HepG2 (cell line): ENCODE data around the gene SF3B6. TPM values are rescaled to one million over a fixed set of nuclear protein-coding genes. Genes with fewer than 3 reads are reported as not detected.

Experiments used
- ARNT2 ChIP-seq: sonication (generic); formaldehyde crosslinking; IDR thresholded peaks from 2 replicates; pipeline ENCODE4 v1.8.0; 2022; ENCODE audit warnings: mild to moderate bottlenecking, low read depth, missing genetic modification reagents, moderate library complexity
- CHD2 ChIP-seq: IDR thresholded peaks from 2 replicates; pipeline ENCODE4 v1.6.1; 2011; ENCODE audit warnings: low read depth, low read length, improper control_type of control experiment
- CHD4 ChIP-seq: fragments of 200-600 bp; sonication (generic); IDR thresholded peaks from 2 replicates; pipeline ENCODE4 v1.7.0; 2017; ENCODE audit warnings: mild to moderate bottlenecking, low read length, borderline replicate concordance
- RFXANK ChIP-seq: IDR thresholded peaks from 2 replicates; pipeline ENCODE4 v1.6.1; 2016
- SP4 ChIP-seq: sonication (generic); formaldehyde crosslinking; IDR thresholded peaks from 2 replicates; pipeline ENCODE4 v1.8.1; 2023; ENCODE audit warnings: mild to moderate bottlenecking, missing genetic modification reagents
- STAG1 ChIP-seq: sonication (generic); formaldehyde crosslinking; IDR thresholded peaks from 2 replicates; pipeline ENCODE4 v1.4.0; 2020; ENCODE audit warnings: missing genetic modification reagents
- TAF1 ChIP-seq: sonication (generic); formaldehyde crosslinking; IDR thresholded peaks from 2 replicates; pipeline ENCODE4 v1.4.0; 2020; ENCODE audit warnings: missing genetic modification reagents
- ZEB1 ChIP-seq: IDR thresholded peaks from 2 replicates; pipeline ENCODE4 v1.6.1; 2012; ENCODE audit warnings: mild to moderate bottlenecking, low read depth, inconsistent platforms; ENCODE audit not compliant: insufficient replicate concordance
- ZNF205 ChIP-seq: IDR thresholded peaks from 2 replicates; pipeline ENCODE4 v1.6.1; 2018; ENCODE audit warnings: missing biosample characterization, missing genetic modification reagents
- ZNF589 ChIP-seq: sonication (generic); formaldehyde crosslinking; conservative IDR thresholded peaks from 2 replicates; pipeline ENCODE4 v1.8.0; 2022; ENCODE audit warnings: mild to moderate bottlenecking, moderate library complexity, missing genetic modification reagents
- ZNF891 ChIP-seq: sonication (generic); formaldehyde crosslinking; IDR thresholded peaks from 2 replicates; pipeline ENCODE4 v1.5.0; 2020; ENCODE audit warnings: mild to moderate bottlenecking, missing genetic modification reagents
- ZSCAN20 ChIP-seq: sonication (generic); formaldehyde crosslinking; IDR thresholded peaks from 2 replicates; pipeline ENCODE4 v1.4.0; 2020; ENCODE audit warnings: missing genetic modification reagents, mild to moderate bottlenecking, borderline replicate concordance
- polyA plus RNA-seq, 8 experiments: library from polyadenylated mRNA; depleted of rRNA in 3 of 8; stranded (reverse) in 7 of 8; unstranded in 1 of 8; fragments of >200 nt; fragmentation: Illumina TruSeq in 4 of 8; extraction: Trizol in 4 of 8; gene quantifications; 2 replicates each; pipeline versions ENCODE4 v1.2.1 to v1.2.3, GENCODE V29; 2011 to 2016; ENCODE audit warnings: low read depth in 4 of 8, missing spikeins in 1 of 8, mixed read lengths in 1 of 8; ENCODE audit not compliant: insufficient read depth in 1 of 8
- total RNA-seq, 5 experiments: library from RNA; depleted of rRNA; stranded (reverse); fragments of >200 nt; fragmentation: Illumina TruSeq; extraction: Trizol; gene quantifications; 2 replicates each; pipeline ENCODE4 v1.2.3, GENCODE V29; 2016; ENCODE audit warnings: low read depth in 1 of 5
- TF ChIP-seq, protein P1 (sequence below): sonication (generic); formaldehyde crosslinking; IDR thresholded peaks from 2 replicates; pipeline ENCODE4 v1.8.1; 2022; ENCODE audit warnings: low read depth, mild to moderate bottlenecking, missing genetic modification reagents
- TF ChIP-seq, protein P2 (sequence below): sonication (generic); formaldehyde crosslinking; IDR thresholded peaks from 2 replicates; pipeline ENCODE4 v1.5.1; 2020; ENCODE audit warnings: mild to moderate bottlenecking, missing genetic modification reagents, borderline replicate concordance
- TF ChIP-seq, protein P3 (sequence below): sonication (generic); formaldehyde crosslinking; IDR thresholded peaks from 2 replicates; pipeline ENCODE4 v1.4.0; 2020; ENCODE audit warnings: missing genetic modification reagents
- TF ChIP-seq, protein P4 (sequence below): IDR thresholded peaks from 2 replicates; pipeline ENCODE4 v1.6.1; 2018; ENCODE audit warnings: missing genetic modification reagents, mild to moderate bottlenecking, missing compliant biosample characterization
- TF ChIP-seq, protein P5 (sequence below): sonication (generic); formaldehyde crosslinking; IDR thresholded peaks from 2 replicates; pipeline ENCODE4 v1.4.0; 2020; ENCODE audit warnings: missing genetic modification reagents, borderline replicate concordance

Gene SF3B6
- total and polyA plus RNA-seq, 2 of the 13 experiments (the other 11 are each of a cell fraction or from before 2014, with no cell fraction given): 177 to 182 TPM

DNA sequence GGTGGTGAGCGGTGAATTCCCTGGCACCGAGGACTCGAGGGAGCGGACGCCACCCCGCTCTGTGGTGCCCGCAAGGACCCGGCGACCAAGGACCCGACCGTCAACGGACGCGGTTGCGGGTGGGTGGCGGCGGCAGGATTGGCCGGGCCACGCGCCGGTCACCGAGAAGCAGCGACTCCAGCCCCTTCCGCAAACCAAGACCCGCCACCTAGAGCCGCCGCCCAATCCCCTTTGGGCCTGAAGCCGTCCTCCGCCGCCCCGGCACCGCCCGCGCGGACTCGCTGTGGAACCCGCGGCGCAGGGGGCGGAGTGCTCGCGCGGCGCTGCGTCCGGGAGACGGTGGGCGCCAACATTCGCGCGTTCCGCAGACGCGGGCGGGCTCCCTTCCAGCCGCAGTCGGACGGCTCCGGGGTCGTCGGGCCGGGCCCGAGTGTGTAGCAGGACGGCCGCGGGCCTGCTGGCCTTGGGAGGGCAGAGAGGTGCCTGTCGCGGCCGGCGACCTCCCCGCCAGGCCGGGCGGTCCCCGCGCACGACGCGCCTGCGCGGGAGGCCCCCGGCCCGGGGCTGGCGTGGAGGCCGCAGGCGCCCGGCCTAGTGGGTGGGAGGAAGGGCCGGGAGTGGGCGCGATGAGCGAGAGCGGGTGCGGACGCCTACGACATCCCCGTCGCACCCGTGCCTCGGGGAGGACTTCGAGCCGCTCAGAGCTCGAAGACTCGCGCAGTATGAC is 47.2 kb upstream of the SF3B6 start, which contains the start of the genes FAM228B and PFN4 (continued):
- TF ChIP-seq, protein P1, sequence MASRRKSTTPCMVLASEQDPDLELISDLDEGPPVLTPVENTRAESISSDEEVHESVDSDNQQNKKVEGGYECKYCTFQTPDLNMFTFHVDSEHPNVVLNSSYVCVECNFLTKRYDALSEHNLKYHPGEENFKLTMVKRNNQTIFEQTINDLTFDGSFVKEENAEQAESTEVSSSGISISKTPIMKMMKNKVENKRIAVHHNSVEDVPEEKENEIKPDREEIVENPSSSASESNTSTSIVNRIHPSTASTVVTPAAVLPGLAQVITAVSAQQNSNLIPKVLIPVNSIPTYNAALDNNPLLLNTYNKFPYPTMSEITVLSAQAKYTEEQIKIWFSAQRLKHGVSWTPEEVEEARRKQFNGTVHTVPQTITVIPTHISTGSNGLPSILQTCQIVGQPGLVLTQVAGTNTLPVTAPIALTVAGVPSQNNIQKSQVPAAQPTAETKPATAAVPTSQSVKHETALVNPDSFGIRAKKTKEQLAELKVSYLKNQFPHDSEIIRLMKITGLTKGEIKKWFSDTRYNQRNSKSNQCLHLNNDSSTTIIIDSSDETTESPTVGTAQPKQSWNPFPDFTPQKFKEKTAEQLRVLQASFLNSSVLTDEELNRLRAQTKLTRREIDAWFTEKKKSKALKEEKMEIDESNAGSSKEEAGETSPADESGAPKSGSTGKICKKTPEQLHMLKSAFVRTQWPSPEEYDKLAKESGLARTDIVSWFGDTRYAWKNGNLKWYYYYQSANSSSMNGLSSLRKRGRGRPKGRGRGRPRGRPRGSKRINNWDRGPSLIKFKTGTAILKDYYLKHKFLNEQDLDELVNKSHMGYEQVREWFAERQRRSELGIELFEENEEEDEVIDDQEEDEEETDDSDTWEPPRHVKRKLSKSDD: peak; percentile 73
- TF ChIP-seq ARNT2 (CRISPR knock-in tag) (peak; percentile 88), SP4 (no peak), TAF1 (CRISPR knock-in tag) (peak; percentile 73), ZEB1 (no peak), STAG1 (CRISPR knock-in tag) (no peak; the same call in 1 of the 2 replicates), ZSCAN20 (CRISPR knock-in tag) (peak; percentile 41; the same call in 1 of the 2 replicates), RFXANK (no peak), CHD2 (no peak; the same call in 1 of the 2 replicates), ZNF891 (CRISPR knock-in tag) (peak; percentile 74), ZNF589 (0 out of 2 replicates have a peak, but pooled peaks have one; percentile 59), ZNF205 (CRISPR knock-in tag) (no peak; the same call in 1 of the 2 replicates), CHD4 (no peak)
- TF ChIP-seq, protein P2, sequence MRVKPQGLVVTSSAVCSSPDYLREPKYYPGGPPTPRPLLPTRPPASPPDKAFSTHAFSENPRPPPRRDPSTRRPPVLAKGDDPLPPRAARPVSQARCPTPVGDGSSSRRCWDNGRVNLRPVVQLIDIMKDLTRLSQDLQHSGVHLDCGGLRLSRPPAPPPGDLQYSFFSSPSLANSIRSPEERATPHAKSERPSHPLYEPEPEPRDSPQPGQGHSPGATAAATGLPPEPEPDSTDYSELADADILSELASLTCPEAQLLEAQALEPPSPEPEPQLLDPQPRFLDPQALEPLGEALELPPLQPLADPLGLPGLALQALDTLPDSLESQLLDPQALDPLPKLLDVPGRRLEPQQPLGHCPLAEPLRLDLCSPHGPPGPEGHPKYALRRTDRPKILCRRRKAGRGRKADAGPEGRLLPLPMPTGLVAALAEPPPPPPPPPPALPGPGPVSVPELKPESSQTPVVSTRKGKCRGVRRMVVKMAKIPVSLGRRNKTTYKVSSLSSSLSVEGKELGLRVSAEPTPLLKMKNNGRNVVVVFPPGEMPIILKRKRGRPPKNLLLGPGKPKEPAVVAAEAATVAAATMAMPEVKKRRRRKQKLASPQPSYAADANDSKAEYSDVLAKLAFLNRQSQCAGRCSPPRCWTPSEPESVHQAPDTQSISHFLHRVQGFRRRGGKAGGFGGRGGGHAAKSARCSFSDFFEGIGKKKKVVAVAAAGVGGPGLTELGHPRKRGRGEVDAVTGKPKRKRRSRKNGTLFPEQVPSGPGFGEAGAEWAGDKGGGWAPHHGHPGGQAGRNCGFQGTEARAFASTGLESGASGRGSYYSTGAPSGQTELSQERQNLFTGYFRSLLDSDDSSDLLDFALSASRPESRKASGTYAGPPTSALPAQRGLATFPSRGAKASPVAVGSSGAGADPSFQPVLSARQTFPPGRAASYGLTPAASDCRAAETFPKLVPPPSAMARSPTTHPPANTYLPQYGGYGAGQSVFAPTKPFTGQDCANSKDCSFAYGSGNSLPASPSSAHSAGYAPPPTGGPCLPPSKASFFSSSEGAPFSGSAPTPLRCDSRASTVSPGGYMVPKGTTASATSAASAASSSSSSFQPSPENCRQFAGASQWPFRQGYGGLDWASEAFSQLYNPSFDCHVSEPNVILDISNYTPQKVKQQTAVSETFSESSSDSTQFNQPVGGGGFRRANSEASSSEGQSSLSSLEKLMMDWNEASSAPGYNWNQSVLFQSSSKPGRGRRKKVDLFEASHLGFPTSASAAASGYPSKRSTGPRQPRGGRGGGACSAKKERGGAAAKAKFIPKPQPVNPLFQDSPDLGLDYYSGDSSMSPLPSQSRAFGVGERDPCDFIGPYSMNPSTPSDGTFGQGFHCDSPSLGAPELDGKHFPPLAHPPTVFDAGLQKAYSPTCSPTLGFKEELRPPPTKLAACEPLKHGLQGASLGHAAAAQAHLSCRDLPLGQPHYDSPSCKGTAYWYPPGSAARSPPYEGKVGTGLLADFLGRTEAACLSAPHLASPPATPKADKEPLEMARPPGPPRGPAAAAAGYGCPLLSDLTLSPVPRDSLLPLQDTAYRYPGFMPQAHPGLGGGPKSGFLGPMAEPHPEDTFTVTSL (CRISPR knock-in tag): no peak
- TF ChIP-seq, protein P3, sequence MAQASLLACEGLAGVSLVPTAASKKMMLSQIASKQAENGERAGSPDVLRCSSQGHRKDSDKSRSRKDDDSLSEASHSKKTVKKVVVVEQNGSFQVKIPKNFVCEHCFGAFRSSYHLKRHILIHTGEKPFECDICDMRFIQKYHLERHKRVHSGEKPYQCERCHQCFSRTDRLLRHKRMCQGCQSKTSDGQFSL: 0 out of 2 replicates have a peak, but pooled peaks have one; percentile 14
- TF ChIP-seq, protein P4, sequence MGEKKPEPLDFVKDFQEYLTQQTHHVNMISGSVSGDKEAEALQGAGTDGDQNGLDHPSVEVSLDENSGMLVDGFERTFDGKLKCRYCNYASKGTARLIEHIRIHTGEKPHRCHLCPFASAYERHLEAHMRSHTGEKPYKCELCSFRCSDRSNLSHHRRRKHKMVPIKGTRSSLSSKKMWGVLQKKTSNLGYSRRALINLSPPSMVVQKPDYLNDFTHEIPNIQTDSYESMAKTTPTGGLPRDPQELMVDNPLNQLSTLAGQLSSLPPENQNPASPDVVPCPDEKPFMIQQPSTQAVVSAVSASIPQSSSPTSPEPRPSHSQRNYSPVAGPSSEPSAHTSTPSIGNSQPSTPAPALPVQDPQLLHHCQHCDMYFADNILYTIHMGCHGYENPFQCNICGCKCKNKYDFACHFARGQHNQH: no peak; the same call in 1 of the 2 replicates
- TF ChIP-seq, protein P5, sequence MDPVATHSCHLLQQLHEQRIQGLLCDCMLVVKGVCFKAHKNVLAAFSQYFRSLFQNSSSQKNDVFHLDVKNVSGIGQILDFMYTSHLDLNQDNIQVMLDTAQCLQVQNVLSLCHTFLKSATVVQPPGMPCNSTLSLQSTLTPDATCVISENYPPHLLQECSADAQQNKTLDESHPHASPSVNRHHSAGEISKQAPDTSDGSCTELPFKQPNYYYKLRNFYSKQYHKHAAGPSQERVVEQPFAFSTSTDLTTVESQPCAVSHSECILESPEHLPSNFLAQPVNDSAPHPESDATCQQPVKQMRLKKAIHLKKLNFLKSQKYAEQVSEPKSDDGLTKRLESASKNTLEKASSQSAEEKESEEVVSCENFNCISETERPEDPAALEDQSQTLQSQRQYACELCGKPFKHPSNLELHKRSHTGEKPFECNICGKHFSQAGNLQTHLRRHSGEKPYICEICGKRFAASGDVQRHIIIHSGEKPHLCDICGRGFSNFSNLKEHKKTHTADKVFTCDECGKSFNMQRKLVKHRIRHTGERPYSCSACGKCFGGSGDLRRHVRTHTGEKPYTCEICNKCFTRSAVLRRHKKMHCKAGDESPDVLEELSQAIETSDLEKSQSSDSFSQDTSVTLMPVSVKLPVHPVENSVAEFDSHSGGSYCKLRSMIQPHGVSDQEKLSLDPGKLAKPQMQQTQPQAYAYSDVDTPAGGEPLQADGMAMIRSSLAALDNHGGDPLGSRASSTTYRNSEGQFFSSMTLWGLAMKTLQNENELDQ (CRISPR knock-in tag): no peak
